GM21529 (cell line): ENCODE data around the gene SRBD1.

ENCODE experiments used
- ATAC-seq: cut with Tn5 transposase; IDR thresholded peaks from one replicate; pipeline ENCODE4 v1.9.1; 2021; ENCODE audit not compliant: unreplicated experiment

SRBD1 gene

GRCh38 chr2:45382744-45383143, 228.3 kb downstream of the SRBD1 start:
- ATAC-seq = no peak

GRCh38 chr2:45380131-45380836, 230.8 kb downstream of the SRBD1 start:
- ATAC-seq = no peak

- ATAC-seq = no peak
Observed at GRCh38 chr2:45379399-45380087, 231.5 kb downstream of the SRBD1 start.

- no peak for ATAC-seq
Observed at GRCh38 chr2:45373534-45373933, 237.5 kb downstream of the SRBD1 start.

- ATAC-seq = no peak
Observed at GRCh38 chr2:45370369-45370768, 240.7 kb downstream of the SRBD1 start.

- ATAC-seq = no peak
Observed at GRCh38 chr2:45368792-45369191, 242.3 kb downstream of the SRBD1 start.

GRCh38 chr2:45361666-45362065, 249.4 kb downstream of the SRBD1 start:
- no peak for ATAC-seq

- ATAC-seq = no peak
Observed at GRCh38 chr2:45354776-45355175, 256.3 kb downstream of the SRBD1 start.

- no peak for ATAC-seq
Observed at GRCh38 chr2:45353879-45354278, 257.2 kb downstream of the SRBD1 start.

- no peak for ATAC-seq
Observed at GRCh38 chr2:45352506-45352905, 258.6 kb downstream of the SRBD1 start.

- no peak for ATAC-seq
Observed at GRCh38 chr2:45345331-45346234, 265.5 kb downstream of the SRBD1 start.

GRCh38 chr2:45344502-45344901, 266.6 kb downstream of the SRBD1 start:
- no peak for ATAC-seq

GRCh38 chr2:45344071-45344470, 267.0 kb downstream of the SRBD1 start:
- ATAC-seq = no peak

- no peak for ATAC-seq
Observed at GRCh38 chr2:45343251-45344017, 267.6 kb downstream of the SRBD1 start.

- no peak for ATAC-seq
Observed at GRCh38 chr2:45340318-45340717, 270.7 kb downstream of the SRBD1 start.

- no peak for ATAC-seq
Observed at GRCh38 chr2:45339253-45339652, 271.8 kb downstream of the SRBD1 start.
